NCI-H2196 (cell line): Measurements from ENCODE around the gene GFRA1.
"Not testable (repeated sequence)": the region's sequence is repeated elsewhere in the genome, so short reads cannot be mapped to it uniquely, and the experiment has no call there.

ENCODE experiments used
- DNase-seq: peaks from one replicate; lab custom pipeline; 2025; ENCODE audit not compliant: unreplicated experiment; lab: John Stamatoyannopoulos, UW

Gene GFRA1

GRCh38 chr10:116071453-116072148 is 201.4 kb downstream of the GFRA1 start:
- DNase-seq = no peak

GRCh38 chr10:116070743-116071320 is 202.2 kb downstream of the GFRA1 start:
- DNase-seq = no peak

GRCh38 chr10:116069856-116070255 is 203.2 kb downstream of the GFRA1 start:
- DNase-seq = no peak

GRCh38 chr10:116067825-116068224 is 205.2 kb downstream of the GFRA1 start:
- no peak for DNase-seq

- no peak for DNase-seq
Measured at GRCh38 chr10:116063107-116063506, 209.9 kb downstream of the GFRA1 start.

- DNase-seq = no peak
Measured at GRCh38 chr10:116060864-116061263, 212.1 kb downstream of the GFRA1 start.

- no peak for DNase-seq
Measured at GRCh38 chr10:116059320-116059719, 213.7 kb downstream of the GFRA1 start.

GRCh38 chr10:116056445-116057293 is 216.3 kb downstream of the GFRA1 start:
- DNase-seq = no peak

GRCh38 chr10:116055917-116056252 is 217.1 kb downstream of the GFRA1 start:
- no peak for DNase-seq

GRCh38 chr10:116055252-116055916 is 217.6 kb downstream of the GFRA1 start:
- DNase-seq = no peak

- DNase-seq = no peak
Measured at GRCh38 chr10:116053910-116054309, 219.1 kb downstream of the GFRA1 start.

GRCh38 chr10:116053009-116053730 is 219.8 kb downstream of the GFRA1 start:
- not testable (repeated sequence) for DNase-seq

GRCh38 chr10:116052522-116052921 is 220.5 kb downstream of the GFRA1 start:
- DNase-seq = not testable (repeated sequence)

GRCh38 chr10:116049974-116050304 is 223.1 kb downstream of the GFRA1 start:
- DNase-seq = no peak

- no peak for DNase-seq
Measured at GRCh38 chr10:116049158-116049973, 223.6 kb downstream of the GFRA1 start.

GRCh38 chr10:116045366-116046356 is 227.3 kb downstream of the GFRA1 start:
- no peak for DNase-seq

- DNase-seq = no peak
Measured at GRCh38 chr10:116044801-116045248, 228.2 kb downstream of the GFRA1 start.

GRCh38 chr10:116043861-116044260 is 229.1 kb downstream of the GFRA1 start:
- no peak for DNase-seq

- no peak for DNase-seq
Measured at GRCh38 chr10:116043304-116043703, 229.7 kb downstream of the GFRA1 start.
